GM19468 (cell line): ENCODE measurements around the gene CEP131.

Experiments used
- ATAC-seq: cut with Tn5 transposase; IDR thresholded peaks from one replicate; pipeline ENCODE4 v1.9.1; 2021; ENCODE audit warnings: mild to moderate bottlenecking, moderate library complexity, moderate number of reproducible peaks; ENCODE audit not compliant: unreplicated experiment; ENCODE audit errors: extremely low read depth

CEP131 gene

GRCh38 chr17:81173052-81173761, 49.6 kb downstream of the CEP131 start:
- no peak for ATAC-seq

GRCh38 chr17:81171941-81172340, 50.8 kb downstream of the CEP131 start:
- ATAC-seq, result no peak

- no peak for ATAC-seq
Observed at GRCh38 chr17:81170727-81171494, 51.9 kb downstream of the CEP131 start.

GRCh38 chr17:81169870-81170309, 52.9 kb downstream of the CEP131 start:
- no peak for ATAC-seq

GRCh38 chr17:81167638-81168037, 55.1 kb downstream of the CEP131 start:
- ATAC-seq, result no peak

GRCh38 chr17:81167194-81167524, 55.6 kb downstream of the CEP131 start:
- ATAC-seq, result no peak

GRCh38 chr17:81166033-81166492, 56.7 kb downstream of the CEP131 start, which contains the start of gene AATK:
TSS of gene AATK (minus strand) at chr17:81166221. CDS start at chr17:81165992, 229 bp downstream.
- ATAC-seq, result no peak

- no peak for ATAC-seq
Observed at GRCh38 chr17:81165246-81166032, 57.3 kb downstream of the CEP131 start, which contains the start of gene PVALEF. TSS of gene PVALEF (plus strand) at chr17:81165507. CDS start at chr17:81181227, 15,720 bp downstream.

GRCh38 chr17:81164371-81165245, 58.2 kb downstream of the CEP131 start:
- ATAC-seq, result no peak

- no peak for ATAC-seq
Observed at GRCh38 chr17:81163703-81164370, 58.9 kb downstream of the CEP131 start.

- no peak for ATAC-seq
Observed at GRCh38 chr17:81163051-81163695, 59.6 kb downstream of the CEP131 start.

GRCh38 chr17:81162491-81162890, 60.3 kb downstream of the CEP131 start:
- no peak for ATAC-seq

GRCh38 chr17:81161972-81162371, 60.8 kb downstream of the CEP131 start:
- ATAC-seq, result no peak

GRCh38 chr17:81161536-81161935, 61.2 kb downstream of the CEP131 start:
- ATAC-seq, result no peak

GRCh38 chr17:81160747-81161453, 61.9 kb downstream of the CEP131 start:
- ATAC-seq, result no peak

GRCh38 chr17:81160306-81160705, 62.5 kb downstream of the CEP131 start:
- ATAC-seq, result no peak

GRCh38 chr17:81159611-81160265, 63.0 kb downstream of the CEP131 start:
- no peak for ATAC-seq
